22Rv1 (cell line): Measurements from ENCODE around the gene AXIN1.

Experiments used
- H3K27ac ChIP-seq: fragments of 450-650 bp; 2 replicates; pipeline ENCODE4 v1.5.1; 2017
- ZFX ChIP-seq: fragments of 450-650 bp; IDR thresholded peaks from 2 replicates; pipeline ENCODE4 v1.6.1; 2017; ENCODE audit warnings: antibody characterized with exemption, borderline replicate concordance
- TF ChIP-seq, protein P1 (sequence below): fragments of 450-650 bp; IDR thresholded peaks from 2 replicates; pipeline ENCODE4 v1.5.1; 2017; ENCODE audit warnings: mild to moderate bottlenecking

AXIN1 gene

GRCh38 chr16:324201-324450 lies 28.4 kb downstream of the AXIN1 start:
- TF ChIP-seq, protein P1, sequence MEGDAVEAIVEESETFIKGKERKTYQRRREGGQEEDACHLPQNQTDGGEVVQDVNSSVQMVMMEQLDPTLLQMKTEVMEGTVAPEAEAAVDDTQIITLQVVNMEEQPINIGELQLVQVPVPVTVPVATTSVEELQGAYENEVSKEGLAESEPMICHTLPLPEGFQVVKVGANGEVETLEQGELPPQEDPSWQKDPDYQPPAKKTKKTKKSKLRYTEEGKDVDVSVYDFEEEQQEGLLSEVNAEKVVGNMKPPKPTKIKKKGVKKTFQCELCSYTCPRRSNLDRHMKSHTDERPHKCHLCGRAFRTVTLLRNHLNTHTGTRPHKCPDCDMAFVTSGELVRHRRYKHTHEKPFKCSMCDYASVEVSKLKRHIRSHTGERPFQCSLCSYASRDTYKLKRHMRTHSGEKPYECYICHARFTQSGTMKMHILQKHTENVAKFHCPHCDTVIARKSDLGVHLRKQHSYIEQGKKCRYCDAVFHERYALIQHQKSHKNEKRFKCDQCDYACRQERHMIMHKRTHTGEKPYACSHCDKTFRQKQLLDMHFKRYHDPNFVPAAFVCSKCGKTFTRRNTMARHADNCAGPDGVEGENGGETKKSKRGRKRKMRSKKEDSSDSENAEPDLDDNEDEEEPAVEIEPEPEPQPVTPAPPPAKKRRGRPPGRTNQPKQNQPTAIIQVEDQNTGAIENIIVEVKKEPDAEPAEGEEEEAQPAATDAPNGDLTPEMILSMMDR, result no peak
- no peak for TF ChIP-seq ZFX
- H3K27ac ChIP-seq, result no peak overlapping the region

- no peak overlapping the region for H3K27ac ChIP-seq
- TF ChIP-seq, protein P1, result no peak
- no peak for TF ChIP-seq ZFX
Measured at GRCh38 chr16:322476-323143, 29.9 kb downstream of the AXIN1 start.

DNA sequence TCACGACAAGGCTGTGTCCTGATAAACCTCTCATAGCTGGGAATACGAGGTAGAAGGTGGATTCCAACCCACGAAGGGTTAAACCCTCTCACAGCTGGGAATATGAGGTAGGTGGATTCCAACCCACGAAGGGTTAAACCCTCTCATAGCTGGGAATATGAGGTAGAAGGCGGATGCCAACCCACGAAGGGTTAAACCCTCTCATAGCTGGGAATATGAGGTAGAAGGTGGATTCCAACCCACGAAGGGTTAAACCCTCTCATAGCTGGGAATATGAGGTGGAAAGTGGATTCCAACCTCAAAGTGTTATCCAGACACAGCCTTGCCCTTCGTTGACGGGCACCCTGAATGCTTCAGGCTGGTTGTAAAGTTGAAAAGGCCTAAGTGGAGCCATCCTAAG lies 31.0 kb downstream of the AXIN1 start:
- TF ChIP-seq, protein P1, result no peak
- no peak for TF ChIP-seq ZFX
- no peak overlapping the region for H3K27ac ChIP-seq

DNA sequence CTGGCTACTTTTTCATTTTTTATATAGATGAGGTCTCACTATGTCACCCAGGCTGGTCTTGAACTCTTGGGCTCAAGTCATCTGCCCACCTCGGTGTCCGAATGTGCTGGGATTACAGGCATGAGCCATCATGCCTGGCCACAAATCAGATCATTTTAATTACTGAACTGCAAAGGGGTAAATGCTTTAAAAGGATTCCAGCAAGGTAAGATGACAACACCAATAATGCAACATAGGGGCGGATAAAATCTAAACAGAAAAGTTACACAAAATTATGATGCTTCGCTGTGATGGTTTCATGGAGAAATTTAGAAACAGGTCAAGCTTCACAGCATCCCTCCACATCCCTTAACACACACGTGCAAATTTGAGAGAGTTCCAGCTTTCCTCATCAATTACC lies 32.3 kb downstream of the AXIN1 start:
- no peak overlapping the region for H3K27ac ChIP-seq
- no peak for TF ChIP-seq ZFX
- TF ChIP-seq, protein P1, result no peak

DNA sequence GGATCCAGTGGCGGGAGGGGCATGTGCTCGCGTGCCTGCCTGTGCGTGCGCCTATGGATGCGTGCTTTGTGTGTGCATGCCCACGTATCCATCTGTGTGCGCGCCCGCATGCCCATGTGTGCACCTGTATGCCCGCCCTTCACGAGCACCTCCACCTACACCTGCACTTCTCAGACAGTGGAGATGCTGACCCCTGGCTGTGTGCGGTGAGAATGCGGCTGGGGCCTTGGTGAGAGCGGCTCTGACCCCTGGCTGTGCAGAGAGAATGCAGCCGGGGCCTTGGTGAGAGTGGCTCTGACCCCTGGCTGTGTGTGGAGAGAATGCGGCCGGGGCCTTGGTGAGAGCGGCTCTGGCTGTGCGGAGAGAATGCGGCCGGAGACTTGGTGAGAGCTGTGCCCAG lies 33.9 kb downstream of the AXIN1 start:
- TF ChIP-seq, protein P1, result peak; percentile 28
- no peak for TF ChIP-seq ZFX
- H3K27ac ChIP-seq, result no peak overlapping the region

GRCh38 chr16:317583-317982 lies 34.9 kb downstream of the AXIN1 start:
- H3K27ac ChIP-seq, result no peak overlapping the region
- TF ChIP-seq, protein P1, result no peak

DNA sequence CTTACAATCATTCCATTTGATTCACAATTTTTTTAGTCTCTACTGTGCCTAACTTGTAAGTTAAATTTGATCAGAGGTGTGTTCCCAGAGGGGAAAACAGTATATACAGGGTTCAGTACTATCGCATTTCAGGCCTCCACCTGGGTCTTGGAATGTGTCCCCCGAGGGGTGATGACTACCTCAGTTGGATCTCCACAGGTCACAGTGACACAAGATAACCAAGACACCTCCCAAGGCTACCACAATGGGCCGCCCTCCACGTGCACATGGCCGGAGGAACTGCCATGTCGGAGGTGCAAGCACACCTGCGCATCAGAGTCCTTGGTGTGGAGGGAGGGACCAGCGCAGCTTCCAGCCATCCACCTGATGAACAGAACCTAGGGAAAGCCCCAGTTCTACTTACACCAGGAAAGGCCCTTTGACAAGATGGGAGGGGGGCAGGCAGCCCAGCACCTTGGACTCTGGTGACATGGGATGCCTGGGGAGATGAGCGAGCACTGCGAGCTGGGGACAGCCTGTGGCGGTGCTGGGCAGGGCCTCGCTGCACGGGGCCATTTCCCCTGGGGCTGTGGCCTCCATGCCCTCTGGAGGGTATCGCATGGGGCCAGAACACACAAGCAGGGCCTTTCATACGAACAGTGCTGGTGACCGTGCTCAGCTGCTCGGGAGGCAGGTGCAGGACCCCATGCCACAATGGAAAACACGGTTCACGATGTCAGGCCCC lies 35.6 kb downstream of the AXIN1 start:
- TF ChIP-seq, protein P1, result no peak
- TF ChIP-seq ZFX, result no peak
- no peak overlapping the region for H3K27ac ChIP-seq
